ENCODE data around the gene LRRC51. TPM values are rescaled to one million over a fixed set of nuclear protein-coding genes. Genes with fewer than 3 reads are reported as not detected.

Gene LRRC51
- 1.4 TPM for total RNA-seq (ENCODE audit: insufficient read depth, low replicate concordance)

DNA sequence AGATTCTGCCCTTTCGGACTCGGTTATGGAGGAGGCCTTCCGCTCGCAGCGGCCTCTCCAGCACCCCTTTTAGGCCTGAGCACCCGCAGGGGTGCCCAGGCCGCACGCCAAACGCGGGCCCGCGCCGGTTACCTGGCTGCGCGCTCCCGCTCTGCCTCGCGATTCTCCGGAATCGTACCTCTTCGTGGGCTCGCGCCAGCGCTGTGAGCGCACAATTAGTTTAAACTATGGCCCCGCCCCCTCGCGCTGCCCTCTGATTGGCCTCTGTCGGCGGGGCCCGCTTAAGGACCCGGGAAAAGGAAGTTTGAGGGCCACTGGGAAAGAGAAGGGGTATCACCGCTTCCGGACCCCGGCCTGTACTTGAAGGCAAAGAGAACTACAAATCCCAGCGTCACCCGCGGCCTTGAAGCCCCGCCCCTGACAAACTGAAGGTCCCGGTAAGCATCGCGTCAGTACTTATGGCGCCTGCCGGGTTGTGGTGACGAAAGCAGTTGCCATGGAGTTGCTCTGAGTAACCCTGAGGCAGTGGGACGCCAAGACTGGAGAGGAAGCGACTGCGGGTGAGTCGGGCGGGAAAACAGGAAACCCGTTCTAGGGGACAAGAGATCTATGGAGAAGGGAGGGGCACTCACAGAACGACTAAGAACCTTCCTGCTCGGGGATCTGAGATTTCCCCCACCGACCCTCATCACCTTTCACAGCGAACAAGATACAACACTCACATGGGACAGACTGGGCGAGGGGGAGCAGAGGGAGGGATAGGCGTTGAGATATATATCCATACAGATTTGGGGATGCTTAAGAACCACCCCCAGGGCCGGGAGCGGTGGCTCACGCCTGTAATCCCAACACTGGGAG, at the start of gene LRRC51, which contains the start of gene NUMA1:
TSS of gene LRRC51 (plus strand) at position 525 of the 858 bp plus-strand sequence. CDS start 8,234 bp downstream, outside the sequence.
TSS of gene NUMA1 (minus strand) at position 217 of the 858 bp plus-strand sequence. CDS start 44,599 bp downstream, outside the sequence.
- peak; percentile 100 for DNase-seq (ENCODE audit: low spot score)

- DNase-seq (ENCODE audit: low spot score) = no peak
These were observed 44.0 kb upstream of the LRRC51 start for GRCh38 chr11:72036687-72037086.

DNA sequence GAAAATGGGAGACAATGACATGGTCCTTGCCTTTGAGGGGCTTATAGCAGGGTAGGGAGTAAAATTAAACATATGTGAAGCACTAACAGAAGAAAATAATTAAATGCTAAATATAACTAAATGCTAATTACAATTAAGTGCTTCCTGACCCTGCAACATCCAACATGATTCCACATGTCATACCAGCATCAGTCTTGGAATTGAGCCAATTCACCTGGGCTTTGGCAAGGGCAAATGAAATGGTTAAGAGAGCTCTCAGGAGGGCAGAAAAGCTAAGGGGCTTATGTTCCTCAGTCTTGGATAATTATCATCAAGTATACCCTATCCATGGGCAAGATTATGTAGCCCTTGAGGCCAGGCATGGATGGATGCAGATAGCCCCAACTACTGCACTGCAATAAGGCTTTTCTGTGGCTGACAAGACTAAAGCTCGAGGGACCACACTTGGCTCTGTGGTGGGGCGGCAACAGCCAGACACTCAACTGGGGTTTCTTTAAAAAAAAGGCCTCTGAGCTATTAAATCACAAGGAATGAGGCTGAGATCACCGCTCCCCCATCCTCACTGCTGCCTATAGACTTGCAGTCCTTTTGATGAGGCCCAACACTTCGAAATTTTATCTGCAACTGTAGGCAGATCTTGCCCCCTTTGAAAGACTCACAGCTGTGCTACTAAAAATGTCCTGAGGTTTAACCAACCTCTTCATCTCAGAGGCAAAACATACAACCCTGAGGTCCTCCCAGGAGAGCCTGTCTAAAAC, 42.9 kb upstream of the LRRC51 start:
- DNase-seq (ENCODE audit: low spot score) = peak; percentile 84

DNA sequence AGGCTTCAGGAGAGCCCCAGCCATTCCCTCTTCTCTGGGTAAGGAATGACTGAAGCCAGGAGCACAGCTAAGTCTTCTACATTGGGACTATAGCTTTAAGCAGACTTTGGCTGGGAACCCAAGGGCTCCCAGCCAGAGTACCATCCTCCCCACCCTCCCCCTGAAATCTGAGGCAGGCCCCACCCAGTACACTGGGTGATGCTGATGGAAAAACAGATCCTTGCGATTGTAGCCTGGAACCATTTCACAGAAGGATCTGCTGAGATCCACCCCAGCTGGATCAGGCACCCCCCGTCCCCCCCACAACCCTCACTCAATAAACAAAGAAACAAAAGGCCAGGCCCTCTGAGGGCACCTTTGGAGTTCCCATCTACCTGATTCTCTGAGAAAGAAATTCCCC, 42.2 kb upstream of the LRRC51 start:
- peak; percentile 93 for DNase-seq (ENCODE audit: low spot score)

DNA sequence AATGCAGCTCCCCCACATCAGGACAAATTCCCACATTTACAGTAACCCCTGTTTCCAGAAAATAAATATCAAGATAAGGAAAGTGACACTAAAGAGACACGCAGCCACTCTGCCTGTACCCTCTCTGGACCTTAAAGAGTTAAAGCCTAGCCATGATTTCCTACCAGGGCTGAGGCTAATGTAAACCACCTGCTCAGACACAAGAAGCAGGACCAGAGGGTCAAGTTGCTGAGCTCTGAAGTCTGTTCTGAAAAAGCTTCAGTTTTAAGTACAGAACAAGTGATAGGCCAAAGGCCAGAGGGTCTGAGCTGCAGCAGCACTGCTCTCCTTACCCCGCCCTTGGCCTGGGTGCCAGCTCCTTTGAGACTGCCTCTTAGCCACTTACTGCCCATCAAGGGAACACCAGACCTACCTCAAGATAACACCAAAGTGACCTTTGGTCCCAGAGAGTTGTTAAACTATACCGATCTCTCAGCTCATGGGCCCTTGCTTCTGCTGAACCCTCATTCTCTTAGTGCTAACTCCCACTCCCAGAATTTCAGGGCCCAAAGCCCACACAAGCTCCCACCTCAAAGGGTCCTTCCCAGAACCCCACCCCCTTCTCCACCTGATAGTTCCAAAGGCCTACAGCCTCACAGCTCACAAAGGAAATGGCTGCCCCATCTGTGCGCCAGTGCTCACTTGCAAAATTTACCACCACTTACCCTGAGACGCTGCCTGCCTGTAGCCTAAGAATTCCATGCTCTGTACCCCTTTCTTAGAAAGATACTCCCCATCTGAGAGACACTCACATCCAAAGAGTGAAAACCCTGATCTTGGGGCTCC, 41.4 kb upstream of the LRRC51 start:
- DNase-seq (ENCODE audit: low spot score) = peak; percentile 74

GRCh38 chr11:72039856-72040401, 40.7 kb upstream of the LRRC51 start:
- DNase-seq (ENCODE audit: low spot score) = peak; percentile 37

- DNase-seq (ENCODE audit: low spot score) = peak; percentile 99
These were observed 39.9 kb upstream of the LRRC51 start for GRCh38 chr11:72040491-72041363.

DNA sequence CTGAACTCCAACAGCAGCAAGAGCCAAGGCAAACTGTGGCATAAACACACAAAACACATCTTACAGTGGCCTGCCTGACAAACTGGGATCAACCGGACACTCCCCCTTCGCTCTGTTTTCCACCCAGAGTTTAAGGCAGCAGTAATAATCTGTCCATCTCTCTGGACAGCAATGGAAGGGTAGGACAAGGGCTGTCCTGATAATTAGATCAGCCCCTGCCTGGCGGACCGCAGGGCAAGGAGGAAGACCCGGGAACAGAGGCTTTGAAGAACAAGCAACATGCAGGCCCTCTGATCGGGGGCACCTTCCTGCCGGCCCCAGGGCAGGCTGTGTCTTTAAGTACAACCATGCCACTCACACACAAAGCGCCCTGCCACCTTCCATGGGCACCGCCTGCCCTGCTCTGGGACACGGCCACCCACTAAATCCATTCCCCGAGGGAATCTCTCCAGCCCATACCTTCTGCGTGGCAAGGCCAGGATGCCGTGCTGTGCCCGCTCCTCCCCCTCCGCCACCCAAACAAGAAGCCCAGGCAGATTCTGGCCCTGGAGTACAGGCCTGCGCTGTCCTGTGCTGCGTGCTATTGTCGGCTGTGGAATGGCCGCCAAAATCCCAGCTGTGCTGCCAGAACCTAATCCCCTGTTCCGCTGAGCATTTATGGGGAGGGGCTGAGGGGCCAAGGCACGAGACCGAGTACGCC, 39.1 kb upstream of the LRRC51 start:
- DNase-seq (ENCODE audit: low spot score) = peak; percentile 89

- DNase-seq (ENCODE audit: low spot score) = no peak
These were observed 38.4 kb upstream of the LRRC51 start for GRCh38 chr11:72042064-72042745.

DNA sequence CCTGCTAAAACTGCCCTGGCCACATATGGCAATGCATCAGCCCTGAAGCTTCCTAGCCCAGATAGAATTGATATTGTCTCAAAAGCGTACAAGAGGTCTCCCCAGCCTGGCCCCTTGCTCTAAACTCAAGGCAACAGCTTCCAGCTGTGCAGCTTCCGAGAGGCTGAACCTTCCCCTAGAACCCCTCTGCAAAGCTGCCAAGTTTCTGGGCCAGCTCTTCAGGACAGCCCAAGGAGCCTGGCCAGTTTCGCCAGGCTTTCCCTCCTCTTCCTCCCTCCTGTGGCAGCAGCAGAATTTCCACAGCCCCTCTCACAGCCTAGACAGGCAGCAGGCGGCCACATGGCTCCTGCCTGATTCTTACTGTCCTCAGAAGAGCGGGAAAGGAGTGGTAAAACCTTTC, 34.8 kb upstream of the LRRC51 start:
- DNase-seq (ENCODE audit: low spot score) = peak; percentile 80

DNA sequence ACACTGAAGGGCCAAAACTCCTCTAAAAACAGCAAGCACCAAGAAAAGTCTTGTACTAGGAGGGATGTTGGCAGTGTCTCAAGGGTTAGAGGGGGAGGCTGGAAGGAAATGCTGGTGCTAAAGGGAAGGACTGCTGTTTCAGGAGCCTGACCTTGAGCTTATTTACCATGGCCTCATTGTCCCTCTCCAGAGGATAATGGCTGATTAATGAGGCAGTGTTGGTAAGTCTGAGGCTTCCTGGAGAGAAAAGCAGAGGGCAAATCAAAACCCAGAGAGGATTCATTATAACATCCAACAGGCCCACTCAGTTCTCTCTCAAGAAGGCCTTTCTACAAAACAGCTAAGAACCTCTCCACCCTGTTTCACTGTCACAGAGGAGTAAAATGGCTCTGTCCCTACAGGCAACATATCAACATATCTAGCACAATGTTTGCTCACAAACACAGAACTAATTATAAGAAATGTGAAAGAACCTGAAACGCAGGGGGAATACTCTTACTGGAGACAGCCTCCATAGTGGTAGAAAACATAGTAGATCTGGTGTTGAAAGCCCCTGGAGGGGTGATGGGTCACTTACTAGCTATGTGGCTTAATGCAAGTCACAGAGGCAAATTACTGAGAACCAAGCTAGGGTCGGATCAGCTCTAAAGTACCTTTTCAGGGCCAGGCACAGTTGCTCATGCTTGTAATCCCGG, 31.7 kb upstream of the LRRC51 start:
- DNase-seq (ENCODE audit: low spot score) = no peak

DNA sequence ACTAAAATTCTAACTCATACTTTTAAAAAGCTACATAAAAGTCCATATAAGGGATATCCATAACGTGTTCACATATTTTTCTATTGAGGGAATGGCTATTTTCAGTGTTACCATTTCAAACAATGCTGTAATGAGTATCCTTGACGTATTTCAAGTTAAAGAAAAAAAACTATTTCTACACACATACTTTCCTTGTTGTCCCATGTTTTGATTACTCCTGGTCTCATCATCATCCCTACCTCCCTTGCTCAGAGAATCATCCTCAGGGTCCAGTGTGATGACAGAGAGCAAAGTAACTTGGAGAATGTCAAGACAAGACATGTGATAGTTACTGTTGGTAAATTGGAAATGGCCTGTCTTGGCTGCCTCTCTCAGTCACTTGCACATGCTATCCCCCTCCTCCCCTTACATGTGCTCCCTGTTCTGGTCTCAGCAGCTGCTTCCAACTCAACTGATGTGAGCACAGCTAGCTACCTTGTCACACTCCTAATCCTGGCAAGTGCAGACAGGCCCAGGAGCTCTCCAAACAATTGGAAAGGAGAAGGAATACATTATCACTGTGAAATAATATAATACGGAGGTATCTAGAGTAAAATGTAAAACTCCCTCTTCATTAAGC, 22.1 kb upstream of the LRRC51 start:
- no peak for DNase-seq (ENCODE audit: low spot score)

DNA sequence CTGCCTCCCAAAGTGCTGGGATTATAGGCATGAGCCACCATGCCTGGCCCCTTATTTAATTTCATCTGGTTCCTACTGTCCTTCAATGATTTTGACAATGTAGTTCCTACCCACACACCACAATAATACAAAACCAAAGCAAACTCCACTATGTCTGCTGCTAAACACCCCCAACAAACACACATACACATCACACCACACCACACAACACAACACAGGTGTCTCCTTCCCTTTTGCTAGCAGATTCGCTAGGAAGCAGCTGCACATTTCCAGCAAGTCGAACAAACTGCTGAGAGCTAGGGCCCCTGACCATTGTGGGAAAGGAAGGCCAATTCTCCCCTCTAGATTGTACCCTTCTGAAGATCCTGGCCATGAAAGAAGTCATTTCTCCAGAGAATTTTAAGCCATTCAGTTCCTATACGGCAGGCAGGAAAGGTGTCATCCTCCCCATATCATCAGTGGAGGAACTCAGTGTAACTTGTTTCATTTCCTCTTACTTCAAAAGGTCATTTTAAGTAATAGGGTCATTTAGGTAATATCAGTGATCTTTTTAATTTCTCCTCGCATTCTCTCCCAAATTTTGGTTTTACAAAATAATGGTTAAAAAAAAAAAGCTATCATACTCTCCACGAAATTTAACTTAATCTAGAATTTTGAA, 18.8 kb upstream of the LRRC51 start:
- no peak for DNase-seq (ENCODE audit: low spot score)

DNA sequence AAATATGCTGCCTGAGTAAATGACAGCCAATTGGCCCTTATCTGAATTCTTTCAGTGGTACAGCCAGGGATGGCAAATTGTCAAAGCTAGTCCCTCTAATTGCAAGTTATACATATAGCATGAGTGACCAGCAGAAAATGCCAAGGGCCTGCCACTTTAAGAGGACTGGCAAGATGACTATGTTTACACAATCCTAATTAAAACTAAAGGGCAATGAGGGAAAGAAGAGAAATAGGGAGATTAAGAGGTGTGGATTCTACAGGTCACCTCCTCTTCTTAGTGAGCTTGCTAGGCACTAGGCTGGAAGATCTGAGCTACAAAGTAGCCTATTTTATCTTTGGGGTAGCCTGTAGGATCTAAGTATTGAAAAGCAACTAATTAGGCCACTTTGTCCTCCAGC, 13.8 kb upstream of the LRRC51 start:
- DNase-seq (ENCODE audit: low spot score) = no peak

- DNase-seq (ENCODE audit: low spot score) = no peak
These were observed 13.4 kb upstream of the LRRC51 start for GRCh38 chr11:72067266-72067665.

DNA sequence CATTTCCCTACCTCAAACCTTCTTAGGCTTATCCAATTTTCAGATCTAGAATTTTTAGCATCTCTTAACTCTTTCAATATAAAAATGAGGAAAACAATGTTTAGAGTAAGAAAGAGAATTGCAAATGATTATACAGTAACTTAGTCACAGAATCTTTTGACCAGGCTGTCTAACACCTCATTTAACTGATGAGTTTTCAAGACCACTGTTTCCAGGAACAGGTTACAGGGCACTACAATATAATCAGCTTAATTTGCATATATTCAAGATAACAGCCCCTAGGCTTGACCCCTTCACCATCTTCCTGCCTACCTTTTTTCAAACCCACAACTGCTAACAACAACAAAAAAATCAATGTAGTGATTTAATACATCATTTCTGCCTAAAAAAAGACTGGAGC, 13.0 kb upstream of the LRRC51 start:
- no peak for DNase-seq (ENCODE audit: low spot score)

DNA sequence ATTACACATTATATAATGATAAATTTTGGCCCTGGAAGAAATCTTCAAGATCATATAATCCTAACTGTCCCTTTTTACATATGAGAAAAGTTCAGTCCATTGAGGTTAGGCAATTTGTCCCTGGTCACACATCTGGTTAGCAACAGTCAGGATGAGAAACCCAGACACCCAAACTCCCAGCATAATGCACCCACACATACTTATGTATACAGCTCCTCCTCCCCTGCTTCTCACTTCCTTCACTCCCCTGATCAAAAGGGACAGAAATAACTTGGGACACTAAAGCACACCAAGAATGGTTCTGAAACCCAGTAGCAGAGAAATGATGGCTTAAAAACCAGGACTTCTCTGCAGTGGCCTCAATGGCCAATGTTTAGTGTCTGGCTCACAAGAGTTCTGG, 11.4 kb upstream of the LRRC51 start:
- DNase-seq (ENCODE audit: low spot score) = no peak

All from umbilical cord (tissue), 2 donors.